ENCODE measurements around the gene GGCT. TPM values are rescaled to one million over a fixed set of nuclear protein-coding genes. Genes with fewer than 3 reads are reported as not detected.

Gene GGCT
- total and polyA plus RNA-seq, 2 donors (not counting 3 experiments of a cell fraction or from before 2014, with no cell fraction given): 21.1 to 44.3 TPM

GRCh38 chr7:30514776-30515175 is 10.1 kb upstream of the GGCT start:
- H3K79me2 ChIP-seq (ENCODE audit: control insufficient read depth, insufficient read depth, low read length): no peaks in the 10 kb centered on the region
- no peaks in the 10 kb centered on the region for H3K4me1 ChIP-seq (ENCODE audit: control insufficient read depth, extremely low read depth, insufficient read depth, low read length)
- H3K27me3 ChIP-seq (ENCODE audit: control insufficient read depth in 2 of 2, insufficient read depth in 2 of 2, low read length in 2 of 2): no peaks in the 10 kb centered on the region
- ChIA-PET CTCF (interaction anchor here (1.4 kb wide), 1 partner anchor 49 kb away, joined by 4 read pairs; no protein-coding TSS in a partner anchor), POLR2A (no interaction called here)
- no peak overlapping the region for H3K27ac ChIP-seq (ENCODE audit: insufficient read depth, low read depth, low read length)
- H2AFZ ChIP-seq (ENCODE audit: low read depth, low read length): no peak overlapping the region
- intact Hi-C loops (cut with micrococcal nuclease) (no loop called here), dilution Hi-C loops (cut with MboI; ENCODE audit: extremely low pct_ligation_motif_present, low sequenced_read_pairs) (no loop called here)
- no peaks in the 10 kb centered on the region for H3K9me3 ChIP-seq (replicated peaks; ENCODE audit: control insufficient read depth, insufficient read depth, low read length)
- H3K9ac ChIP-seq (replicated peaks; ENCODE audit: extremely low read depth, insufficient read depth, low read length): no peak overlapping the region
- DNase-seq (ENCODE audit: low read depth, low spot score) (no peak), FAIRE-seq (no peak)
- H4K20me1 ChIP-seq (replicated peaks; ENCODE audit: control insufficient read depth, extremely low read depth, insufficient read depth, low read length): no peaks in the 10 kb centered on the region
- H3K4me3 ChIP-seq (replicated peaks in 1 of 3; ENCODE audit: insufficient read depth in 1 of 3, low read depth in 1 of 3, low read length in 3 of 3): no peak overlapping the region
- H3K36me3 ChIP-seq (ENCODE audit: control insufficient read depth in 2 of 2, extremely low read depth in 1 of 2, insufficient read depth in 2 of 2, low read length in 2 of 2): no peaks in the 10 kb centered on the region
- no peak overlapping the region for H3K4me2 ChIP-seq (ENCODE audit: insufficient read depth, low read length)
- no TSS peak for BruUV-seq (replicated peaks)
- H3K9me1 ChIP-seq (replicated peaks; ENCODE audit: control insufficient read depth, extremely low read depth, insufficient read depth, low read length): no peaks in the 10 kb centered on the region
- TF ChIP-seq POLR2A (IDR thresholded peaks at IDR 0.05; ENCODE audit: low read depth, low read length): no peak
- no peak for TF ChIP-seq GATA2 (IDR thresholded peaks at IDR 0.05; ENCODE audit: insufficient read depth, insufficient read length, low read depth, low read length)
- no peak for TF ChIP-seq MAX (IDR thresholded peaks at IDR 0.05; ENCODE audit: insufficient read depth, insufficient read length)
- no peak for TF ChIP-seq MYC (IDR thresholded peaks at IDR 0.05; ENCODE audit: low read depth, low read length)
- no peak for TF ChIP-seq JUN (IDR thresholded peaks at IDR 0.05; ENCODE audit: borderline replicate concordance, insufficient read depth, insufficient read length, low read depth)
- no peak for TF ChIP-seq CTCF (IDR thresholded peaks at IDR 0.05; ENCODE audit: extremely low read depth in 1 of 2, insufficient read depth in 1 of 2, low read depth in 1 of 2, low read length in 2 of 2)

- ChIA-PET CTCF (interaction anchor here (1.4 kb wide), 1 partner anchor 50 kb away, joined by 4 read pairs; no protein-coding TSS in a partner anchor), POLR2A (no interaction called here)
- no peak for FAIRE-seq
- no peak overlapping the region for H3K4me2 ChIP-seq (ENCODE audit: insufficient read depth, low read length)
- no peak overlapping the region for H2AFZ ChIP-seq (ENCODE audit: low read depth, low read length)
- TF ChIP-seq MAX (IDR thresholded peaks at IDR 0.05; ENCODE audit: insufficient read depth, insufficient read length) (no peak), POLR2A (IDR thresholded peaks at IDR 0.05; ENCODE audit: low read depth, low read length) (no peak), FOS (IDR thresholded peaks at IDR 0.05; ENCODE audit: borderline replicate concordance, insufficient read depth, low read length) (no peak), JUN (IDR thresholded peaks at IDR 0.05; ENCODE audit: borderline replicate concordance, insufficient read depth, insufficient read length, low read depth) (no peak), EZH2 (IDR thresholded peaks at IDR 0.05; ENCODE audit: borderline replicate concordance, low read depth, low read length, severe bottlenecking) (no peak)
- dilution Hi-C loops (cut with MboI; ENCODE audit: extremely low pct_ligation_motif_present, low sequenced_read_pairs): no loop called here
- no peaks in the 10 kb centered on the region for H3K9me3 ChIP-seq (replicated peaks; ENCODE audit: control insufficient read depth, insufficient read depth, low read length)
- no peak overlapping the region for H3K4me3 ChIP-seq (replicated peaks in 1 of 3; ENCODE audit: insufficient read depth in 1 of 3, low read depth in 1 of 3, low read length in 3 of 3)
- H3K9me1 ChIP-seq (replicated peaks; ENCODE audit: control insufficient read depth, extremely low read depth, insufficient read depth, low read length): no peaks in the 10 kb centered on the region
- no peaks in the 10 kb centered on the region for H3K36me3 ChIP-seq (ENCODE audit: control insufficient read depth in 2 of 2, extremely low read depth in 1 of 2, insufficient read depth in 2 of 2, low read length in 2 of 2)
- no peak overlapping the region for H3K27ac ChIP-seq (ENCODE audit: insufficient read depth, low read depth, low read length)
- no peaks in the 10 kb centered on the region for H3K4me1 ChIP-seq (ENCODE audit: control insufficient read depth, extremely low read depth, insufficient read depth, low read length)
- no TSS peak for BruUV-seq (replicated peaks)
- DNase-seq (ENCODE audit: low read depth, low spot score): no peak
- no peaks in the 10 kb centered on the region for H3K79me2 ChIP-seq (ENCODE audit: control insufficient read depth, insufficient read depth, low read length)
- no peaks in the 10 kb centered on the region for H3K27me3 ChIP-seq (ENCODE audit: control insufficient read depth in 2 of 2, insufficient read depth in 2 of 2, low read length in 2 of 2)
- no peaks in the 10 kb centered on the region for H4K20me1 ChIP-seq (replicated peaks; ENCODE audit: control insufficient read depth, extremely low read depth, insufficient read depth, low read length)
- H3K9ac ChIP-seq (replicated peaks; ENCODE audit: extremely low read depth, insufficient read depth, low read length): no peak overlapping the region
- intact Hi-C loops (cut with micrococcal nuclease): no loop called here
Measured at GRCh38 chr7:30514177-30514576, 9.5 kb upstream of the GGCT start.
